Prostate gland (tissue), 2 donors: Measurements from ENCODE around the gene CAMK2N1. TPM values are rescaled to one million over a fixed set of nuclear protein-coding genes. Genes with fewer than 3 reads are reported as not detected.

Experiments used
- DNase-seq: peaks from one replicate; pipeline ENCODE4 v3.0.0-alpha.2; 2019; ENCODE audit warnings: low spot score
- H3K27ac ChIP-seq, 2 donors: fragments of 200-600 bp; sonication (generic); 2 replicates each; pipeline ENCODE4 v1.5.1; 2017 to 2019
- H3K27me3 ChIP-seq: fragments of 200-600 bp; sonication (generic); replicated peaks from 2 replicates; pipeline ENCODE4 v1.5.1; 2019; ENCODE audit not compliant: insufficient read depth
- H3K36me3 ChIP-seq, 2 donors: fragments of 200-600 bp; sonication (generic); 1 replicate in 1 of 2; 2 replicates in 1 of 2; pipeline versions ENCODE4 v1.5.1 to v1.8.1; 2017 to 2019
- H3K4me1 ChIP-seq: fragments of 200-600 bp; sonication (generic); replicated peaks from 2 replicates; pipeline ENCODE4 v1.5.1; 2019
- H3K4me3 ChIP-seq, 2 donors: fragments of 200-600 bp; sonication (generic); 2 replicates each; pipeline ENCODE4 v1.5.1; 2017 to 2019
- H3K9me3 ChIP-seq: fragments of 200-600 bp; sonication (generic); 2 replicates; pipeline ENCODE4 v1.5.1; 2017
- CTCF ChIP-seq, 4 experiments: fragments of 200-600 bp in 2 of 4; fragments of 450-650 bp in 2 of 4; sonication (generic) in 2 of 4; IDR thresholded peaks; 1 replicate in 3 of 4; 2 replicates in 1 of 4; pipeline ENCODE4 v1.5.1; 2016 to 2019; ENCODE audit warnings: antibody characterized with exemption in 4 of 4, mild to moderate bottlenecking in 2 of 4, moderate library complexity in 2 of 4
- POLR2A ChIP-seq: fragments of 450-650 bp; IDR thresholded peaks from one replicate; pipeline ENCODE4 v1.6.1; 2016; ENCODE audit warnings: antibody characterized with exemption, mild to moderate bottlenecking
- POLR2AphosphoS5 ChIP-seq: sonication (generic); formaldehyde crosslinking; IDR thresholded peaks from one replicate; pipeline ENCODE4 v1.6.1; 2017; ENCODE audit warnings: antibody characterized with exemption
- WGBS: methylation state at CpG from one replicate; pipeline ENCODE4 v1.1.5; 2018; 5-methylcytosine and 5-hydroxymethylcytosine counted together
- intact Hi-C: fragments of 100-400 bp; cut with DNase I; formaldehyde crosslinking; loops from one replicate; pipeline ENCODE4 v1.14.2; 2022
- total RNA-seq, 2 donors: library from RNA; depleted of rRNA; stranded (reverse); fragments of >200 nt; gene quantifications; one replicate each; pipeline ENCODE4 v1.1.0, GENCODE V29; 2016

Gene CAMK2N1
- total RNA-seq, 2 donors from 2014 or later, result 12.7 to 17.4 TPM

GRCh38 chr1:20439282-20439681 is 46.7 kb downstream of the CAMK2N1 start:
- TF ChIP-seq CTCF (IDR thresholded peaks at IDR 0.05) (no peak), POLR2AphosphoS5 (no peak), POLR2A (no peak)
- Histone ChIP-seq H3K27me3 (no peaks in the 10 kb centered on the region), H3K27ac (no peak overlapping the region), H3K4me1 (no peaks in the 10 kb centered on the region), H3K36me3 (no peaks in the 10 kb centered on the region), H3K4me3 (no peak overlapping the region), H3K9me3 (no peaks in the 10 kb centered on the region)
- DNase-seq, result no peak
- intact Hi-C loops, result no loop called here

GRCh38 chr1:20437640-20438039 is 48.4 kb downstream of the CAMK2N1 start:
- Histone ChIP-seq H3K4me3 (no peak overlapping the region), H3K4me1 (no peaks in the 10 kb centered on the region), H3K27ac (no peak overlapping the region), H3K36me3 (no peaks in the 10 kb centered on the region), H3K27me3 (no peaks in the 10 kb centered on the region), H3K9me3 (no peaks in the 10 kb centered on the region)
- TF ChIP-seq POLR2A, result no peak
- TF ChIP-seq CTCF (IDR thresholded peaks at IDR 0.05), result no peak
- TF ChIP-seq POLR2AphosphoS5, result no peak
- 77% methylated on average over 2 of the region's 2 CpGs for WGBS
- intact Hi-C loops, result no loop called here
- DNase-seq, result no peak

GRCh38 chr1:20432891-20433290 is 53.1 kb downstream of the CAMK2N1 start:
- H3K4me3 ChIP-seq, result no peak overlapping the region
- 79% methylated on average over 4 of the region's 4 CpGs for WGBS
- H3K27ac ChIP-seq, result no peak overlapping the region
- intact Hi-C loops, result no loop called here
- H3K4me1 ChIP-seq, result no peaks in the 10 kb centered on the region
- H3K9me3 ChIP-seq, result no peaks in the 10 kb centered on the region
- H3K27me3 ChIP-seq, result no peaks in the 10 kb centered on the region
- H3K36me3 ChIP-seq, result no peaks in the 10 kb centered on the region
- DNase-seq, result no peak
- no peak for TF ChIP-seq POLR2A
- TF ChIP-seq POLR2AphosphoS5, result no peak
- TF ChIP-seq CTCF (IDR thresholded peaks at IDR 0.05), result no peak

Other genes with a start within 250 kb of the CAMK2N1 start
- under 1 TPM in 1 of 2 donors, not detected in 1; 0.51 TPM for gene VWA5B1, start 195.3 kb downstream of the CAMK2N1 start, total RNA-seq
- 10 to 100 TPM; 30.0 to 37.0 TPM for gene MUL1, start 21.9 kb upstream of the CAMK2N1 start, total RNA-seq
- under 1 TPM; 0.68 to 0.85 TPM for gene FAM43B, start 66.4 kb upstream of the CAMK2N1 start, total RNA-seq
- gene CDA, start 102.9 kb upstream of the CAMK2N1 start, total RNA-seq, result under 1 TPM in 1 of 2 donors, not detected in 1; 0.59 TPM
- gene PINK1, start 147.2 kb upstream of the CAMK2N1 start, total RNA-seq, result 100 to 1,000 TPM; 115 to 136 TPM
- gene DDOST, start 175.2 kb upstream of the CAMK2N1 start, total RNA-seq, result 100 to 1,000 TPM; 223 to 264 TPM
- gene KIF17, start 231.8 kb upstream of the CAMK2N1 start, total RNA-seq, result 10 to 100 TPM in 1 of 2 donors, 1 to 10 TPM in 1; 1.6 to 12.6 TPM
- 1 to 10 TPM in 1 of 2 donors, not detected in 1; 2.2 TPM for gene SH2D5, start 246.5 kb upstream of the CAMK2N1 start, total RNA-seq